Loucy (cell line): ENCODE results near the gene N4BP2L2.

Experiments used
- EZH2phosphoT487 ChIP-seq: fragments of 200-600 bp; IDR thresholded peaks from 2 replicates; pipeline ENCODE4 v1.6.1; 2018; ENCODE audit warnings: antibody characterized with exemption, mild to moderate bottlenecking, moderate library complexity, borderline replicate concordance
- TF ChIP-seq, protein P1 (sequence below): fragments of 200-600 bp; sonication (generic); conservative IDR thresholded peaks from 2 replicates; pipeline ENCODE4 v1.5.1; 2014; ENCODE audit warnings: mild to moderate bottlenecking, antibody characterized with exemption, low read length

DNA sequence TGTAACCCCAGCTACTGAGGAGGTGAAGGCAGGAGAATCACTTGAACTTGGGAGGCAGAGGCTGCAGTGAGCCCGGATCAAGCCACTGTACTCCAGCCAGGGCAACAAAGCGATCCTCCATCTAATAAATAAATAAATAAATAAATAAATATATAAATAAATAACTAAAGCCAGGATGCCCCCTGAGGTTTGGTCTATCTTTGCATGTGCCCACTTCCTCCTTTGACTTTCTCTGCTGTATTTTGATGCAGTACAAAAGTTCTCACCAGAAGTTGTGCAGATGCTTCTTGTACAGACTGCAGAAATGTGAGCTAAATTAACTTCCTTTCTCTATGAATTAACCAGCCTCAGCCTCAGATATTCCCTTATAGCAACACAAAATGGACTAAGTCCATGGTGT lies 6.5 kb upstream of the N4BP2L2 start:
- TF ChIP-seq, protein P1, sequence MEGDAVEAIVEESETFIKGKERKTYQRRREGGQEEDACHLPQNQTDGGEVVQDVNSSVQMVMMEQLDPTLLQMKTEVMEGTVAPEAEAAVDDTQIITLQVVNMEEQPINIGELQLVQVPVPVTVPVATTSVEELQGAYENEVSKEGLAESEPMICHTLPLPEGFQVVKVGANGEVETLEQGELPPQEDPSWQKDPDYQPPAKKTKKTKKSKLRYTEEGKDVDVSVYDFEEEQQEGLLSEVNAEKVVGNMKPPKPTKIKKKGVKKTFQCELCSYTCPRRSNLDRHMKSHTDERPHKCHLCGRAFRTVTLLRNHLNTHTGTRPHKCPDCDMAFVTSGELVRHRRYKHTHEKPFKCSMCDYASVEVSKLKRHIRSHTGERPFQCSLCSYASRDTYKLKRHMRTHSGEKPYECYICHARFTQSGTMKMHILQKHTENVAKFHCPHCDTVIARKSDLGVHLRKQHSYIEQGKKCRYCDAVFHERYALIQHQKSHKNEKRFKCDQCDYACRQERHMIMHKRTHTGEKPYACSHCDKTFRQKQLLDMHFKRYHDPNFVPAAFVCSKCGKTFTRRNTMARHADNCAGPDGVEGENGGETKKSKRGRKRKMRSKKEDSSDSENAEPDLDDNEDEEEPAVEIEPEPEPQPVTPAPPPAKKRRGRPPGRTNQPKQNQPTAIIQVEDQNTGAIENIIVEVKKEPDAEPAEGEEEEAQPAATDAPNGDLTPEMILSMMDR: no peak
- TF ChIP-seq EZH2phosphoT487: no peak
